DND-41 (cell line): ENCODE results near the gene GSE1.

Source experiments
- ATAC-seq: fragments of 200-7000 bp; cut with Tn5 transposase; 3 replicates; pipeline ENCODE4 v1.9.1; 2021; ENCODE audit warnings: low read depth; ENCODE audit not compliant: insufficient read depth
- DNase-seq: peaks from one replicate; pipeline ENCODE4 v3.0.0-alpha.2; 2020
- H2AFZ ChIP-seq: 2 replicates; pipeline ENCODE4 v1.6.0; 2012; ENCODE audit warnings: low read depth, low read length
- H3K27ac ChIP-seq: 2 replicates; pipeline ENCODE4 v1.5.1; 2012; ENCODE audit warnings: low read length, inconsistent platforms
- H3K27me3 ChIP-seq: fragments of 200-600 bp; sonication (generic); 2 replicates; pipeline ENCODE4 v1.6.0; 2012; ENCODE audit warnings: low read length, mild to moderate bottlenecking, inconsistent platforms; ENCODE audit not compliant: insufficient read depth, poor library complexity
- H3K36me3 ChIP-seq: 2 replicates; pipeline ENCODE4 v1.5.1; 2012; ENCODE audit warnings: low read length, inconsistent platforms; ENCODE audit not compliant: insufficient read depth
- H3K4me1 ChIP-seq: 2 replicates; pipeline ENCODE4 v1.5.1; 2012; ENCODE audit warnings: mild to moderate bottlenecking, low read length; ENCODE audit not compliant: insufficient read depth
- H3K4me2 ChIP-seq: 2 replicates; pipeline ENCODE4 v1.6.0; 2012; ENCODE audit warnings: mild to moderate bottlenecking, moderate library complexity, low read length, inconsistent platforms; ENCODE audit not compliant: insufficient read depth
- H3K4me3 ChIP-seq, 2 experiments: fragments of 200-600 bp in 1 of 2; shearing (Covaris generic) in 1 of 2; 2 replicates each; pipeline ENCODE4 v1.5.1; 2012 to 2016; ENCODE audit warnings: inconsistent platforms in 2 of 2, low read length in 2 of 2, mild to moderate bottlenecking in 2 of 2, low read depth in 1 of 2, moderate library complexity in 1 of 2
- H3K79me2 ChIP-seq: 2 replicates; pipeline ENCODE4 v1.6.0; 2012; ENCODE audit warnings: low read length, inconsistent platforms; ENCODE audit not compliant: insufficient read depth
- H3K9ac ChIP-seq: 2 replicates; pipeline ENCODE4 v1.6.0; 2012; ENCODE audit warnings: low read depth, mild to moderate bottlenecking, inconsistent platforms, low read length, moderate library complexity
- H3K9me3 ChIP-seq: 2 replicates; pipeline ENCODE4 v1.5.1; 2012; ENCODE audit warnings: low read length, moderate library complexity, mild to moderate bottlenecking, inconsistent platforms; ENCODE audit not compliant: insufficient read depth, severe bottlenecking
- H4K20me1 ChIP-seq: 2 replicates; pipeline ENCODE4 v1.6.0; 2012; ENCODE audit warnings: low read length; ENCODE audit not compliant: insufficient read depth
- EZH2 ChIP-seq: IDR thresholded peaks from 3 replicates; pipeline ENCODE4 v1.6.1; 2012; ENCODE audit warnings: borderline replicate concordance, low read depth, mild to moderate bottlenecking, moderate library complexity, low read length, inconsistent platforms; ENCODE audit not compliant: severe bottlenecking
- TF ChIP-seq, protein P1 (sequence below): IDR thresholded peaks from 2 replicates; pipeline ENCODE4 v1.5.1; 2012; ENCODE audit warnings: borderline replicate concordance, low read length, moderate library complexity, mild to moderate bottlenecking; ENCODE audit not compliant: poor library complexity, severe bottlenecking; ENCODE audit errors: extremely low read depth

The GSE1 gene

DNA sequence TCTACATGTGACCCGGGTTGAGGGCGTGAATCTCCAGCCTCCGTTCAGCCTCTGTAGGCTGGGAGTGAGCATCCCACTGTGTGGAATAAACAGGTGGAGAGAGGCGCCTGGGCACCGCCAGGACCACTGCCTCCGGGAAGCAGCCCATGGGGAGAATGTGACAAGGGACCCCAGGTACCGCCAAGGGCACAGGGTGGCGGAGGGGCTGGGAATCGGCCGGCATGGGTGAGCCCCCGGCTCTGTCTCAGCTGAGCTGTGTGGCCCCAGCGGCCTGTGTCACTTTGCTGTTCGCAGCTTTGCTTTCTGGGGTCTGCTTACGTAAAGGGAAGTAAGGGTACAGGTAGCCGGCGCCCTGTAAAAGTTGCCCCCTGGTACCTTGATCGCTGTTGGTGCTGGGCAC is 11.5 kb downstream of the GSE1 start:
- Histone ChIP-seq H3K4me2 (no peak overlapping the region), H4K20me1 (peaks cover 66% of the 10 kb centered on the region), H3K9ac (no peak overlapping the region), H3K36me3 (peaks cover 40% of the 10 kb centered on the region), H2AFZ (no peak overlapping the region), H3K27me3 (no peaks in the 10 kb centered on the region), H3K4me1 (no peaks in the 10 kb centered on the region), H3K79me2 (peaks cover 98% of the 10 kb centered on the region), H3K4me3 (no peak overlapping the region), H3K27ac (no peak overlapping the region), H3K9me3 (peaks cover 15% of the 10 kb centered on the region)
- ATAC-seq (no peak), DNase-seq (no peak)
- TF ChIP-seq, protein P1, sequence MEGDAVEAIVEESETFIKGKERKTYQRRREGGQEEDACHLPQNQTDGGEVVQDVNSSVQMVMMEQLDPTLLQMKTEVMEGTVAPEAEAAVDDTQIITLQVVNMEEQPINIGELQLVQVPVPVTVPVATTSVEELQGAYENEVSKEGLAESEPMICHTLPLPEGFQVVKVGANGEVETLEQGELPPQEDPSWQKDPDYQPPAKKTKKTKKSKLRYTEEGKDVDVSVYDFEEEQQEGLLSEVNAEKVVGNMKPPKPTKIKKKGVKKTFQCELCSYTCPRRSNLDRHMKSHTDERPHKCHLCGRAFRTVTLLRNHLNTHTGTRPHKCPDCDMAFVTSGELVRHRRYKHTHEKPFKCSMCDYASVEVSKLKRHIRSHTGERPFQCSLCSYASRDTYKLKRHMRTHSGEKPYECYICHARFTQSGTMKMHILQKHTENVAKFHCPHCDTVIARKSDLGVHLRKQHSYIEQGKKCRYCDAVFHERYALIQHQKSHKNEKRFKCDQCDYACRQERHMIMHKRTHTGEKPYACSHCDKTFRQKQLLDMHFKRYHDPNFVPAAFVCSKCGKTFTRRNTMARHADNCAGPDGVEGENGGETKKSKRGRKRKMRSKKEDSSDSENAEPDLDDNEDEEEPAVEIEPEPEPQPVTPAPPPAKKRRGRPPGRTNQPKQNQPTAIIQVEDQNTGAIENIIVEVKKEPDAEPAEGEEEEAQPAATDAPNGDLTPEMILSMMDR, result no peak
- TF ChIP-seq EZH2, result no peak

GRCh38 chr16:85625053-85625452 is 11.9 kb downstream of the GSE1 start:
- Histone ChIP-seq H3K4me2 (no peak overlapping the region), H3K4me3 (no peak overlapping the region), H3K27me3 (no peaks in the 10 kb centered on the region), H3K4me1 (no peaks in the 10 kb centered on the region), H3K79me2 (peaks cover 98% of the 10 kb centered on the region), H3K27ac (no peak overlapping the region), H3K36me3 (peaks cover 44% of the 10 kb centered on the region), H4K20me1 (peaks cover 69% of the 10 kb centered on the region), H3K9me3 (peaks cover 19% of the 10 kb centered on the region), H2AFZ (no peak overlapping the region), H3K9ac (no peak overlapping the region)
- TF ChIP-seq, protein P1, result no peak
- no peak for TF ChIP-seq EZH2
- no peak for DNase-seq
- no peak for ATAC-seq

DNA sequence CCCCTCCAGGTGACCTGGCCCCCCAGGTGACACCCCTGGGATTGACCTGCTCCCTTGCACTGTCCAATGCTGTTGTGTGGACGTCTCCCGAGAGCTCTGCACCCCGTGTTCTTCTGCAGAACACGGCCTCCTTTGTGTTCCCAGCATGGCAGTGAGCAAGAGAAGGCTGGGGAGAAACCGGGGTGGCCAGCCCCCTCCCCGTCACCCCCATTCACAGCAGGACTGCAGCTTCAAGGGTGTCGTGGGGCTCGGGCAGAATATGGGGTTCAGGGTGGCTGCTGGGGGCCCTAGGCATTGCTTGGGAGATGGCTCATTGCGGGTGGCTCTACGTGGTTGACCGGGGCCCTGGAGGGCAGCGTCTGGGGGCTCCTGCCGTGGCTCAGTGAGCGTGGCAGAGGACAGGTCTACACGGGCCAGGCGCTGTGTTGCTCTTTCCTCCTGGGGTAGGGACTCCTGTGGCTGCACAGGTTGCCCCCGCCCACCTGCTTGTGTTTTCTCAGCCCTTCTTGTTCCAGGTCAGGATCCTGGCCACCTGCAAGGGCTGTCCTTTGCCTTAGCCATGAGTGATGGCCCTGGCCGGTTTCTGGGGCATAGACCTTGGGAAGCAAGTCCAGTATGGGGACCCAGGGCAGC is 12.5 kb downstream of the GSE1 start:
- Histone ChIP-seq H2AFZ (no peak overlapping the region), H3K79me2 (peaks cover 98% of the 10 kb centered on the region), H3K4me2 (no peak overlapping the region), H3K27ac (no peak overlapping the region), H3K4me1 (no peaks in the 10 kb centered on the region), H3K4me3 (no peak overlapping the region), H4K20me1 (peaks cover 69% of the 10 kb centered on the region), H3K9ac (no peak overlapping the region), H3K36me3 (peaks cover 48% of the 10 kb centered on the region), H3K27me3 (no peaks in the 10 kb centered on the region), H3K9me3 (peaks cover 20% of the 10 kb centered on the region)
- DNase-seq (no peak), ATAC-seq (no peak)
- no peak for TF ChIP-seq EZH2
- TF ChIP-seq, protein P1, result no peak
